Gastroesophageal sphincter (tissue), 4 donors: ENCODE data around the gene SDE2. TPM values are rescaled to one million over a fixed set of nuclear protein-coding genes. Genes with fewer than 3 reads are reported as not detected.
"Not testable (repeated sequence)": the region's sequence is repeated elsewhere in the genome, so short reads cannot be mapped to it uniquely, and the experiment has no call there.

ENCODE experiments used
- ATAC-seq: fragments of 150-250 bp; one replicate; pipeline ENCODE4 v1.9.1; 2016; ENCODE audit warnings: mild to moderate bottlenecking, moderate library complexity
- H3K27ac ChIP-seq, 4 donors: fragments of 200-600 bp; sonication (generic) in 3 of 4; 1 replicate in 3 of 4; 2 replicates in 1 of 4; pipeline ENCODE4 v1.5.1; 2016 to 2019
- H3K27me3 ChIP-seq: fragments of 200-600 bp; sonication (generic); one replicate; pipeline ENCODE4 v1.5.1; 2019
- H3K36me3 ChIP-seq, 2 donors: fragments of 200-600 bp; sonication (generic); one replicate each; pipeline ENCODE4 v1.5.1; 2019; ENCODE audit warnings: control low read depth in 1 of 2
- H3K4me1 ChIP-seq, 3 donors: fragments of 200-600 bp; sonication (generic); 1 replicate in 2 of 3; 2 replicates in 1 of 3; pipeline ENCODE4 v1.5.1; 2016 to 2019; ENCODE audit warnings: control low read depth in 2 of 3
- H3K4me3 ChIP-seq, 2 donors: fragments of 200-600 bp; sonication (generic); one replicate each; pipeline ENCODE4 v1.5.1; 2019; ENCODE audit warnings: mild to moderate bottlenecking in 1 of 2, moderate library complexity in 1 of 2
- H3K9me3 ChIP-seq, 3 donors: fragments of 200-600 bp; sonication (generic); one replicate each; pipeline ENCODE4 v1.5.1; 2017 to 2019; ENCODE audit warnings: control low read depth in 2 of 3
- CTCF ChIP-seq, 4 experiments: fragments of 200-600 bp in 2 of 4; fragments of 450-650 bp in 2 of 4; sonication (generic) in 1 of 4; IDR thresholded peaks; one replicate each; pipeline ENCODE4 v1.5.1; 2017 to 2019; ENCODE audit warnings: antibody characterized with exemption in 4 of 4, mild to moderate bottlenecking in 2 of 4, moderate library complexity in 2 of 4
- EP300 ChIP-seq: sonication (generic); formaldehyde crosslinking; IDR thresholded peaks from one replicate; pipeline ENCODE4 v1.6.1; 2017; ENCODE audit warnings: antibody characterized with exemption, mild to moderate bottlenecking
- POLR2A ChIP-seq, 2 donors: fragments of 450-650 bp; IDR thresholded peaks; one replicate each; pipeline ENCODE4 v1.6.1; 2017; ENCODE audit warnings: antibody characterized with exemption in 2 of 2, mild to moderate bottlenecking in 2 of 2, moderate library complexity in 1 of 2
- POLR2AphosphoS5 ChIP-seq: sonication (generic); formaldehyde crosslinking; IDR thresholded peaks from one replicate; pipeline ENCODE4 v1.6.1; 2017; ENCODE audit warnings: antibody characterized with exemption
- WGBS, 2 donors: methylation state at CpG; one replicate each; pipeline ENCODE4 v1.1.5; 2018; ENCODE audit warnings: low coverage in 1 of 2; 5-methylcytosine and 5-hydroxymethylcytosine counted together
- small RNA-seq, 4 donors: library from RNA; depleted of rRNA; stranded (forward); fragments of <200 nt; gene quantifications; one replicate each; pipeline ENCODE3, GENCODE V24; 2016
- total RNA-seq, 4 donors: library from RNA; depleted of rRNA; stranded (reverse); fragments of >200 nt; gene quantifications; one replicate each; pipeline ENCODE4 v1.1.0, GENCODE V29; 2016

Gene SDE2
- total RNA-seq, 4 donors from 2014 or later, result 15.9 to 23.2 (median 21.2) TPM

DNA sequence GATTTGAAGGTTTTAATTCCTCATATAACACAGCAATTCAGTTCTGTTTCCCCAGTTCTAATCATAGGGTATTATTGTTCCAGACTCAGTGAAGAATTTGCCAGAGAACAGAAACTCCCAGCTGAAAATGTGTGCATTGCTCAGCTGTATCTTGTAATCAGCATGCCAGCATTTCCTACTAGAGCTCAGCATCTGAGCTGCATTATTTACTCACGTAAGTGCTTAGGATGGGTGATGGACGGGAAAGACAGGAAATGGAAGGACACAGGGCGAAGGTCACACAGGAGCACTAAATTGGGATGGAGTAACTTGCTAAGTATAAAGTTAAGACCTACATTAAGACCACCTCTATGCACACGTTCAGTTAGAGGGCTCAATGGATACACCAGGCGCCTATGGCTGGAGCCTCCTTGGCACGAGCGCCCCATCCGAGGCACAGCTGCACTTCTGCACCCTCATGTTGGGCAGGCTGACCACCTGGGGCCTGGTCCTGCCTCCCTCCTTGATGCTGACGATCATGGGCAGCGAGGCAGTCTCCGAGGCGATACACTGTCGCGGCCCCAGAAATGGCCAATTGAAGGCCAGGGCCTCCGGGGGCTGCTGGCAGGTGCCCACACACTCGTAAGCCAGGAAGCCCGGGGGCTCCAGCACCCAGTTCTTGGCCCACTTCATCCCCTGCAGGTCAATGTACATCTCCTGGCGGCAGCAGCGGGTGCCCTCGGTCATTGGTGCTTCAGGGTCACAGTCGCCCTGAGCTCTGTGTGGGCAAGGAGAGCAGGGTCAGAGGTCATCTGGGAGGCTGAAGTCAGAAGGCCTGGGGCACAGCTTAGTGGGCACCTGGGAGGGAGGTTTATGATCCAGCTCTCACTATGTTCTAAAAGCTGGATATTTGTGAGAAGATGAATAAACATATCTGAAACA lies 61.8 kb downstream of the SDE2 start:
- no peak overlapping the region for H3K4me3 ChIP-seq
- WGBS, 2 donors, result 82% methylated on average over 4 of the region's 21 CpGs; no CpG with 5 or more reads in 1 of the 2 donors
- H3K27me3 ChIP-seq, result peaks cover 15% of the 10 kb centered on the region
- H3K4me1 ChIP-seq, result peaks cover 0 to 26% (median 12%) of the 10 kb centered on the region in 3 donors
- H3K9me3 ChIP-seq, result no peaks in the 10 kb centered on the region
- no peaks in the 10 kb centered on the region for H3K36me3 ChIP-seq
- no peak overlapping the region for H3K27ac ChIP-seq
- no peak for ATAC-seq
- TF ChIP-seq POLR2A (IDR thresholded peaks at IDR 0.05) (no peak), EP300 (no peak), POLR2AphosphoS5 (no peak), CTCF (IDR thresholded peaks at IDR 0.05) (no peak)

DNA sequence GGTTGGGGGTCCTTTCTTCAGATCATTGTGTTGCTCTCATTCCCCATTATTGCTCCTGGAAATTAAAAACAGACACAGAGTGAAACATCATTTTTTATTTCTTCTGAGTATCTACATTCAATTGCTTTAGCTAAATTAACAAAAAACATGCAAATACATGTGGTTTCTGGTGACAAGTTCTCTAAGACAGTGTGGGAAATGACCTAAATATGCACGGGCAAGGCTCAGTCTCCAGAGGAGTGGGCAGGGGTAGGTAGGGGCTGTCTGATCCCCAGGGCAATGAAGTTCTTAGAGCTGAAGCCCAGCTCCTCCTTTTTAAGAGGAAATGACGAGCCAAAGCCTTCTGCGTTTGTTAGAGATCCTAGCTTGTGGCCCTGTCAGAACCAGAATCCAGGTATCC lies 62.6 kb downstream of the SDE2 start:
- 61 to 67% methylated on average over 1 to 3 of the region's 3 CpGs for WGBS, 2 donors
- Histone ChIP-seq H3K27me3 (peaks cover 15% of the 10 kb centered on the region), H3K27ac (no peak overlapping the region), H3K9me3 (no peaks in the 10 kb centered on the region), H3K36me3 (no peaks in the 10 kb centered on the region), H3K4me1 (peaks cover 0 to 21% (median 8%) of the 10 kb centered on the region in 3 donors), H3K4me3 (no peak overlapping the region)
- no peak for TF ChIP-seq CTCF (IDR thresholded peaks at IDR 0.05)
- no peak for TF ChIP-seq POLR2AphosphoS5
- no peak for TF ChIP-seq POLR2A (IDR thresholded peaks at IDR 0.05)
- no peak for TF ChIP-seq EP300
- no peak for ATAC-seq

DNA sequence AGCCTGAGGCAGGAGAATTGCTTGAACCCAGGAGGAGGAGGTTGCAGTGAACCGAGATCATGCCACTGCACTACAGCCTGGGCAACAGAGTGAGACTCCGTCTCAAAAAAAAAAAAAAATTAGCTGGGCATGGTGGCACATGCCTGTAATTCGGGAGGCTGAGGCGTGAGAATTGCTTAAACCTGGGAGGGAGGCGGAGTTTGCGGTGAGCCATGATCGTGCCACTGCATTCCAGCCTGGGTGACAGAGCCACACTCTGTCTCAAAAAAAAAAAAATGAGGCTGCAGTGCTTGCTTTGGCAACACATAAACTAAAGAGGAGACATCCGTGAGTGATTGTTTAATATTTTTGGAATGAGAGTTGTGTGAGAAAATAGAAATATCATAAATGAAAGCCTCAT lies 63.1 kb downstream of the SDE2 start:
- not testable (repeated sequence) for H3K36me3 ChIP-seq, ATAC-seq, H3K4me3 ChIP-seq, H3K27ac ChIP-seq, H3K9me3 ChIP-seq
- Histone ChIP-seq H3K27me3 (peaks cover 15% of the 10 kb centered on the region), H3K4me1 (peaks cover 0 to 17% (median 5%) of the 10 kb centered on the region in 3 donors)
- 73 to 90% methylated on average over 3 to 8 of the region's 8 CpGs for WGBS, 2 donors

DNA sequence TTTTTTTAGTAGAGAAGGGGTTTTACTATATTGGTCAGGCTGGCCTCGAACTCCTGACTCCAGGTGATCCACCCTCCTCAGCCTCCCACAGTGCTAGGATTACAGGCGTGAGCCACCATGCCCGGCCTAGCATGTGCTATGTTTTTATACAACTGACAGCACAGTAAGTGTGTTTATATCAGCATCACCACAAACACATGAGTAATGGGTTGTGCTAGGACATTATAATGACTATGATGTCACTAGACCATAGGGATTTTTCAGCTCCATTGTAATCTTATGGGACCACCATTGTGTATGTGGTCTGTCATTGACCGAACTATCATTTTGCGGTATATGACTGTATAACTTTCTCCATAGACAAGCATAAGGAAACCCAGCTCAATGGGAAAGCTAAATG lies 64.4 kb downstream of the SDE2 start:
- H3K4me3 ChIP-seq, result no peak overlapping the region
- no peaks in the 10 kb centered on the region for H3K36me3 ChIP-seq
- no peak for TF ChIP-seq POLR2AphosphoS5
- TF ChIP-seq CTCF (IDR thresholded peaks at IDR 0.05), result no peak
- no peak for TF ChIP-seq POLR2A (IDR thresholded peaks at IDR 0.05)
- no peak for TF ChIP-seq EP300
- H3K4me1 ChIP-seq, result peaks cover 0 to 3% (median 0%) of the 10 kb centered on the region in 3 donors
- no peak for ATAC-seq
- no peak overlapping the region for H3K27ac ChIP-seq
- WGBS, 2 donors, result 93% methylated on average over 5 of the region's 5 CpGs; no CpG with 5 or more reads in 1 of the 2 donors
- peaks cover 8% of the 10 kb centered on the region for H3K27me3 ChIP-seq
- no peaks in the 10 kb centered on the region for H3K9me3 ChIP-seq

DNA sequence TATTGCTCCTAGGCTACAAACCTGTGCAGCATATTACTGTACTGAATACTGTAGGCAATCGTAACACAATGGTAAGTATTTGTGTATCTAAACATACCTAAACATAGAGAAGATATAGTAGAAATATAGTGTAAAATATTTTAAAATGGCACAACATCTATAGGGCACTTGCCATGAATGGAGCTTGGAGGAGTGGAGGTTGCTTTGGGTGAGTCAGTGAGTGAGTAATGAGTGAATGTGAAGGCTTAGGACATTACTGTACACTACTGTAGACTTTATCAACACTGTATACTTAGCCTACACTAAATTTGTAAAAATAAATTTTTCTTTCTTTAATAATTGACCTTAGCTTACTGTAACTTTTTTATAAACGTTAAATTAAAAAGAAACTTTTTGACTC lies 66.1 kb downstream of the SDE2 start:
- H3K27me3 ChIP-seq, result no peaks in the 10 kb centered on the region
- no peaks in the 10 kb centered on the region for H3K9me3 ChIP-seq
- no peak overlapping the region for H3K4me3 ChIP-seq
- H3K36me3 ChIP-seq, result no peaks in the 10 kb centered on the region
- H3K4me1 ChIP-seq, result no peaks in the 10 kb centered on the region
- TF ChIP-seq EP300, result no peak
- no peak for TF ChIP-seq CTCF (IDR thresholded peaks at IDR 0.05)
- H3K27ac ChIP-seq, result no peak overlapping the region
- 75 to 79% methylated on average over 2 of the region's 2 CpGs for WGBS, 2 donors
- ATAC-seq, result no peak

Small RNA genes within 50 kb of the gene (small RNA-seq; reads per million reads assigned to genes)
- gene AL117348.1 (0 reads per million in 4 donors), gene NDUFA3P3 (0 reads per million in 4 donors)

Other genes starting within 250 kb of the SDE2 start
- 100 to 1,000 TPM; 146 to 260 (median 216) TPM for gene SRP9, start 221.5 kb downstream of the SDE2 start, total RNA-seq
- gene EPHX1, start 189.2 kb downstream of the SDE2 start, total RNA-seq, result 100 to 1,000 TPM in 3 of 4 donors, 10 to 100 TPM in 1; 74.0 to 133 (median 101) TPM
- gene TMEM63A, start 117.0 kb downstream of the SDE2 start, total RNA-seq, result 10 to 100 TPM; 10.9 to 55.9 (median 23.8) TPM
- 1 to 10 TPM in 1 of 4 donors, under 1 TPM in 1, not detected in 2; 0.35 to 1.4 TPM for gene LEFTY1, start 110.2 kb downstream of the SDE2 start, total RNA-seq
- gene PYCR2, start 75.1 kb downstream of the SDE2 start, total RNA-seq, result 10 to 100 TPM; 43.6 to 65.5 (median 50.6) TPM
- gene LEFTY2, start 58.1 kb downstream of the SDE2 start, total RNA-seq, result 1 to 10 TPM in 1 of 4 donors, not detected in 3; 1.1 TPM
- gene H3-3A, start 63.4 kb upstream of the SDE2 start, total RNA-seq, result 100 to 1,000 TPM; 309 to 383 (median 364) TPM
- 10 to 100 TPM; 30.0 to 48.8 (median 34.3) TPM for gene ACBD3, start 187.4 kb upstream of the SDE2 start, total RNA-seq
- gene MIXL1, start 224.3 kb upstream of the SDE2 start, total RNA-seq, result not detected